Astrocyte (in vitro differentiated cells and primary cell): ENCODE measurements around the gene IER5L.

Experiments used
- CTCF ChIP-seq: IDR thresholded peaks from 2 replicates; pipeline ENCODE4 v1.5.1; 2011; ENCODE audit warnings: low read depth, mild to moderate bottlenecking, inconsistent platforms, low read length, moderate library complexity; ENCODE audit not compliant: insufficient read depth
- EZH2 ChIP-seq: IDR thresholded peaks from 2 replicates; pipeline ENCODE4 v1.6.1; 2012; ENCODE audit warnings: mild to moderate bottlenecking, low read length, inconsistent platforms; ENCODE audit not compliant: insufficient read depth

GRCh38 chr9:129150122-129150521 lies 27.9 kb downstream of the IER5L start:
- TF ChIP-seq CTCF, result no peak
- TF ChIP-seq EZH2, result no peak
